Non-pigmented ciliary epithelial cell (primary cell): ENCODE measurements around the gene ADGRG7.

Experiments
- DNase-seq: peaks from one replicate; pipeline ENCODE4 v3.0.0-alpha.2; 2010; ENCODE audit warnings: low read depth

ADGRG7 gene

GRCh38 chr3:100600181-100601042 lies 9.0 kb upstream of the ADGRG7 start:
- no peak for DNase-seq

GRCh38 chr3:100602506-100603444 lies 6.6 kb upstream of the ADGRG7 start:
- peak; percentile 9 for DNase-seq

- peak; percentile 6 for DNase-seq
Observed at GRCh38 chr3:100603469-100603868, 5.9 kb upstream of the ADGRG7 start.

GRCh38 chr3:100605358-100605757 lies 4.0 kb upstream of the ADGRG7 start:
- no peak for DNase-seq

- DNase-seq = no peak
Observed at GRCh38 chr3:100606894-100607512, 2.4 kb upstream of the ADGRG7 start.

- no peak for DNase-seq
Observed at GRCh38 chr3:100609963-100610362, 562 bp downstream of the ADGRG7 start.

- DNase-seq = no peak
Observed at GRCh38 chr3:100611221-100611620, 1.8 kb downstream of the ADGRG7 start.

- DNase-seq = no peak
Observed at GRCh38 chr3:100613721-100614390, 4.5 kb downstream of the ADGRG7 start.

GRCh38 chr3:100614941-100615340 lies 5.5 kb downstream of the ADGRG7 start:
- no peak for DNase-seq

- no peak for DNase-seq
Observed at GRCh38 chr3:100615684-100616083, 6.3 kb downstream of the ADGRG7 start.

- no peak for DNase-seq
Observed at GRCh38 chr3:100621251-100621650, 11.8 kb downstream of the ADGRG7 start.

- DNase-seq = no peak
Observed at GRCh38 chr3:100627491-100627890, 18.1 kb downstream of the ADGRG7 start.

- DNase-seq = no peak
Observed at GRCh38 chr3:100629421-100630127, 20.2 kb downstream of the ADGRG7 start.

GRCh38 chr3:100630664-100631063 lies 21.3 kb downstream of the ADGRG7 start:
- no peak for DNase-seq

- DNase-seq = no peak
Observed at GRCh38 chr3:100631236-100631635, 21.8 kb downstream of the ADGRG7 start.

- no peak for DNase-seq
Observed at GRCh38 chr3:100634493-100635272, 25.3 kb downstream of the ADGRG7 start.

- DNase-seq = no peak
Observed at GRCh38 chr3:100635273-100635701, 25.9 kb downstream of the ADGRG7 start.

- no peak for DNase-seq
Observed at GRCh38 chr3:100637197-100637631, 27.8 kb downstream of the ADGRG7 start.

- DNase-seq = no peak
Observed at GRCh38 chr3:100640633-100641032, 31.2 kb downstream of the ADGRG7 start.

- no peak for DNase-seq
Observed at GRCh38 chr3:100641471-100642032, 32.2 kb downstream of the ADGRG7 start.
